Measurements from ENCODE around the gene PDE6G. TPM values are rescaled to one million over a fixed set of nuclear protein-coding genes. Genes with fewer than 3 reads are reported as not detected.

PDE6G gene
- total and polyA plus RNA-seq, 2 of the 8 experiments (the other 6 are each of a cell fraction or from before 2014, with no cell fraction given) = 5.8 to 12.9 TPM

DNA sequence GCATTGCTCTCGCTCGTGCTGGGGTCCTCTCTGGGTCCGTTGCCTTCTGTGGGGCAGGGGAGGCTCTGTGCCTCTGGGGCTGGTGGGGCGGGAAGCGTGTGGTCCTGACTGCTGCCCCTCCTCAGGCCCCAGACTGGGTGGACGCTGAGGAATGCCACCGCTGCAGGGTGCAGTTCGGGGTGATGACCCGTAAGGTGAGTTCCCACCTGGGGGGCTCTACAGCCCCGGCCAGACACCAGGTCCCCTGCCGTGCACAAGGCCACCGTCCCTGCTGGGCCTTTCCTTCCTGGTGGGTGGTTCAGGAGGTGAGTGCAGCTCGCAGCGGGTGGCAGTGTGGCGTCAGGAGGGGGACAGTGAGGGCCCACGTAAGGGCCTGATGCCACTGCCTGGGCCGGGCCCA, 34.2 kb upstream of the PDE6G start (continued):
- TF ChIP-seq CHD7 (IDR thresholded peaks at IDR 0.05; ENCODE audit: insufficient replicate concordance, low read length) (no peak), KDM1A (IDR thresholded peaks at IDR 0.05; ENCODE audit: borderline replicate concordance, low read length) (no peak), SIN3A (conservative IDR thresholded peaks at IDR 0.05 in 1 of 2, IDR thresholded peaks at IDR 0.05 in 1 of 2; ENCODE audit: low read depth in 1 of 2, low read length in 2 of 2) (no peak), CBX5 (IDR thresholded peaks at IDR 0.05; ENCODE audit: low read depth, low read length) (no peak), RFX5 (IDR thresholded peaks at IDR 0.05; ENCODE audit: borderline replicate concordance, low read depth, low read length) (no peak), MAFK (IDR thresholded peaks at IDR 0.05; ENCODE audit: low read depth, low read length) (no peak)

Measured in H1 (cell line).